Measurements from ENCODE around the gene OGA. TPM values are rescaled to one million over a fixed set of nuclear protein-coding genes. Genes with fewer than 3 reads are reported as not detected.

OGA gene
- total RNA-seq, 1 experiment from 2014 or later = 65.0 TPM

GRCh38 chr10:101772895-101773761 is 45.1 kb downstream of the OGA start:
- Histone ChIP-seq H4K20me1 (ENCODE audit: insufficient read depth, low read depth, low read length) (peaks cover 4% of the 10 kb centered on the region; the same call in 1 of the 2 replicates), H3K9me2 (replicated peaks; ENCODE audit: insufficient read depth, low read length) (no peaks in the 10 kb centered on the region), H3K4me2 (ENCODE audit: low read depth, low read length, poor library complexity, severe bottlenecking) (no peak overlapping the region), H3K79me2 (ENCODE audit: low read length) (no peaks in the 10 kb centered on the region), H2AFZ (ENCODE audit: low read length) (no peak overlapping the region), H3K9me3 (ENCODE audit: low read length) (no peaks in the 10 kb centered on the region), H3K27me3 (ENCODE audit: low read length) (no peaks in the 10 kb centered on the region), H3K9ac (ENCODE audit: low read length) (no peak overlapping the region), H3K27ac (ENCODE audit: low read length) (no peak overlapping the region), H3K4me3 (ENCODE audit: low read length) (no peak overlapping the region), H3K36me3 (ENCODE audit: insufficient read depth, low read length) (no peaks in the 10 kb centered on the region), H3K4me1 (ENCODE audit: low read length) (no peaks in the 10 kb centered on the region; the same call in 1 of the 2 replicates)
- no peak for DNase-seq

DNA sequence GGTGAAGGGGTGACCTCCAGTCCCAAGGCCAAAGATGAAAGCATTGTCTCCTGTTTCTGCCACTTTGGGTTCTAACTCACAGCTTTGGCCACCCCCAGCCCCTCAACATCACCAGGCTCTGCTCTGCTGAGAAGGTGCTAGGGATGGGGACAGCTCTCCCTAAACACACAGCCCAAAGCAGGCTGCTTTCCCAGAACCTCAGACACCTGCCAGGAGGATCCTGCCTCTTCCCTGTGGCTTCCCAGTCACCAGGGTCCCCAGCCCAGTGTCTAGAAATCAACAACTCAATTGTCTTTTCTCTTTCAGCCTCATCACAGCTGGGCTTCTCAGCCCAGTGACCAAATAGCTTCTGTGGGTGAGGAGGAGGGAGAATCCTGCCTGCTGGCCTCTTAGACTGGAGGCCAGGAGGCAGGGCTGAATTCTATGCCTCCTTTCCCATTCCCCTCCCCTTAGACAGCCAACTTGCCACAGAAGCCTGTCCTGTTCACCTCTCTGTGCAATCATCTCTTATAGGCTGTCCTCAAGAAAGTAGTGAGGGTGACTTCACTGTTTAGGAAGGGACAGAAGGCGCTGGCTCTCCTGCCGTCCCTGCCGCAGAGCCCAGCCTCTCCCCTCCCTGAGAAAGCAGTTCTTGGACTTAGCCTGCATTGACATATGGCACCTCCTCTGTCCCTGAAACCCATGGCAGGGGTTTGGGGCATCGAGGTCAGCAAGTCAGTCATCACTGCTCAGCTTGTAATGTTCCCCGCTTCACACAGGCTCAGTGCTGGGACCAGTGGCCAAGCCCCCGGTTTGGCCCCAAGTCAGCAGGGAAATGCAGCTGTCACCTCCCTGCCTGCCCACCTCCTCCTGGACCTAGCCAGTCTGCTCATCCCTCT is 46.0 kb downstream of the OGA start:
- no peaks in the 10 kb centered on the region for H3K9me2 ChIP-seq (replicated peaks; ENCODE audit: insufficient read depth, low read length)
- H3K4me1 ChIP-seq (ENCODE audit: low read length) = no peaks in the 10 kb centered on the region
- no peaks in the 10 kb centered on the region for H3K9me3 ChIP-seq (ENCODE audit: low read length)
- no peak overlapping the region for H3K9ac ChIP-seq (ENCODE audit: low read length)
- no peaks in the 10 kb centered on the region for H4K20me1 ChIP-seq (ENCODE audit: insufficient read depth, low read depth, low read length)
- H3K36me3 ChIP-seq (ENCODE audit: insufficient read depth, low read length) = no peaks in the 10 kb centered on the region
- no peaks in the 10 kb centered on the region for H3K27me3 ChIP-seq (ENCODE audit: low read length)
- DNase-seq = no peak
- no peak overlapping the region for H3K4me2 ChIP-seq (ENCODE audit: low read depth, low read length, poor library complexity, severe bottlenecking)
- no peak overlapping the region for H3K27ac ChIP-seq (ENCODE audit: low read length)
- H3K79me2 ChIP-seq (ENCODE audit: low read length) = no peaks in the 10 kb centered on the region
- no peak overlapping the region for H3K4me3 ChIP-seq (ENCODE audit: low read length)
- H2AFZ ChIP-seq (ENCODE audit: low read length) = no peak overlapping the region

DNA sequence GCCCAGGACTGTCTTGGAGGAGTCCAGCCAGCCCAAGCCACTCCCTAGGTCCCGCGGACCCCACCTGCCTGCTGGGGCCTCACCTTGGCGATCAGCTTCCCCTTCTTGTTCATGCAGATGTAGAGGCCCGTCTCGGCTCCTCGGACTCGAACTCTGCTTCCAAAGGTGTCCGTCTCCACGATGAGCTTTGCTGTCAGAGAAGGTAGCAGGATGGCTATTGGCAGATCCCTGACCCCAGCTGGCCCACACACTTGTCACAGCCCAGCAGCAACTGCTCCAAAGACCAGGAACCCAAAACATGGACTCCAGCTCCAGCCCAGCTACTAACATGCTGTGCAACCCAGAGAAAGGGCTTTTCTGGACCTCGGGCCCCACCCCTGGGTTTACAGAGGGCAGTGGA is 46.9 kb downstream of the OGA start:
- Histone ChIP-seq H3K9ac (ENCODE audit: low read length) (no peak overlapping the region), H3K4me3 (ENCODE audit: low read length) (no peak overlapping the region), H3K79me2 (ENCODE audit: low read length) (no peaks in the 10 kb centered on the region), H2AFZ (ENCODE audit: low read length) (no peak overlapping the region), H3K36me3 (ENCODE audit: insufficient read depth, low read length) (no peaks in the 10 kb centered on the region), H3K9me3 (ENCODE audit: low read length) (no peaks in the 10 kb centered on the region), H3K4me2 (ENCODE audit: low read depth, low read length, poor library complexity, severe bottlenecking) (no peak overlapping the region), H4K20me1 (ENCODE audit: insufficient read depth, low read depth, low read length) (no peaks in the 10 kb centered on the region), H3K27me3 (ENCODE audit: low read length) (no peaks in the 10 kb centered on the region), H3K4me1 (ENCODE audit: low read length) (no peaks in the 10 kb centered on the region), H3K9me2 (replicated peaks; ENCODE audit: insufficient read depth, low read length) (no peaks in the 10 kb centered on the region), H3K27ac (ENCODE audit: low read length) (no peak overlapping the region)
- no peak for DNase-seq

- H3K27ac ChIP-seq (ENCODE audit: low read length) = no peak overlapping the region
- DNase-seq = no peak
- no peak overlapping the region for H3K4me3 ChIP-seq (ENCODE audit: low read length)
- no peak overlapping the region for H2AFZ ChIP-seq (ENCODE audit: low read length)
- no peaks in the 10 kb centered on the region for H3K4me1 ChIP-seq (ENCODE audit: low read length)
- H3K9me2 ChIP-seq (replicated peaks; ENCODE audit: insufficient read depth, low read length) = no peaks in the 10 kb centered on the region
- no peaks in the 10 kb centered on the region for H4K20me1 ChIP-seq (ENCODE audit: insufficient read depth, low read depth, low read length)
- H3K27me3 ChIP-seq (ENCODE audit: low read length) = no peaks in the 10 kb centered on the region
- H3K79me2 ChIP-seq (ENCODE audit: low read length) = no peaks in the 10 kb centered on the region
- H3K4me2 ChIP-seq (ENCODE audit: low read depth, low read length, poor library complexity, severe bottlenecking) = no peak overlapping the region
- no peak overlapping the region for H3K9ac ChIP-seq (ENCODE audit: low read length)
- H3K36me3 ChIP-seq (ENCODE audit: insufficient read depth, low read length) = no peaks in the 10 kb centered on the region
- H3K9me3 ChIP-seq (ENCODE audit: low read length) = no peaks in the 10 kb centered on the region
Measured at GRCh38 chr10:101770331-101771215, 47.7 kb downstream of the OGA start.

DNA sequence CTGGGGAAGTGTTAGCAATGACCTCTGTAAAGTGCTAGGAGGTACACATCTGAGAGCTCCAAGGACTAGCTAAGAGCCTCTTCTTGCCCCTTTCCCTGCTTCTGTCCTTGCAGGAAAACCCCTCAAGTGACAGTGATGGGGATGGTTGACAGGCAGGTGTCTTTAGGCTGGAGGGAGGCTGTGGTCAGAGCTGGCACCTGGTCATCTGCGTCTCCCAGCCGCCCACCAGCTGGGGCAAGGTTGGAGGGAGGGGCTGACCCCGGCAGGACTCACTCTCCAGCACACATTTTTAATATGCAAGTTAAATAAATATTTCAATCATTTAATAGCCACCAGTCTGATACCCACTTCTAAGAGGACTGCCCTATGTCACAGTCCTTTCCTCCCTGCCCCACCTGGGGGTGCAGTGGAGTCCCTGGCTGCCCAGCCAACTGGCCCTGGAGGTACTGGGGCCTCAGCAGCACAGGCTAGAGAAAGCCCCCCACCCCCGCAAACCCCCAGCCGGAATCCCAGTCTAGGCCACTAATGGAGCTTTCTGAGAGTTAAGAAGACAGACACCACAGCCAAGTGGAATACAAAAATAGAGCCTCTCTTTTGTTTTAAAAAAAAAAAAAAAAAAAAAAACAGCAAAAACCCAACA is 48.6 kb downstream of the OGA start:
- Histone ChIP-seq H2AFZ (ENCODE audit: low read length) (no peak overlapping the region), H3K4me3 (ENCODE audit: low read length) (no peak overlapping the region), H3K9me2 (replicated peaks; ENCODE audit: insufficient read depth, low read length) (no peaks in the 10 kb centered on the region), H4K20me1 (ENCODE audit: insufficient read depth, low read depth, low read length) (no peaks in the 10 kb centered on the region), H3K4me2 (ENCODE audit: low read depth, low read length, poor library complexity, severe bottlenecking) (no peak overlapping the region), H3K9ac (ENCODE audit: low read length) (no peak overlapping the region), H3K79me2 (ENCODE audit: low read length) (no peaks in the 10 kb centered on the region), H3K27ac (ENCODE audit: low read length) (no peak overlapping the region), H3K27me3 (ENCODE audit: low read length) (no peaks in the 10 kb centered on the region), H3K9me3 (ENCODE audit: low read length) (no peaks in the 10 kb centered on the region), H3K4me1 (ENCODE audit: low read length) (no peaks in the 10 kb centered on the region), H3K36me3 (ENCODE audit: insufficient read depth, low read length) (no peaks in the 10 kb centered on the region)
- DNase-seq = no peak

DNA sequence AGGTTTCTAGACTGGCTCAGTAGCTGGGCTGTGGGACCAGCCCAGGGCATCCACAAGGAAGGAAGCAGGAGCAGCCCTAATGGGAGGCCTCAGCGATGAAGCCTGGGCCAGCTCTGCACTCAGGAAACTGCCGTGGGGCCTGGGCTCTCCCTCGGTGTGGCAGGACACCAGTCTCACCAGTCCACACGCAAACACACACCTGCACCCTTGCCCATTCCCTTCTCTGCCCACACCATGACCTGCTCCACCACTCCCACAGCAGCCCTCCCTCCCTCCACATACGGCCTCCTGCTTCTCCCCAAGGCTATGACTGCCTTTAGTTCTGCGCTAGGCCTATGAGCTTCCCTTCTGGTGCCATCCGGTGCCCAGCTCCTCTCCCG is 49.5 kb downstream of the OGA start:
- no peak overlapping the region for H3K4me2 ChIP-seq (ENCODE audit: low read depth, low read length, poor library complexity, severe bottlenecking)
- no peak overlapping the region for H3K27ac ChIP-seq (ENCODE audit: low read length)
- H3K4me1 ChIP-seq (ENCODE audit: low read length) = no peaks in the 10 kb centered on the region
- H3K36me3 ChIP-seq (ENCODE audit: insufficient read depth, low read length) = no peaks in the 10 kb centered on the region
- DNase-seq = no peak
- no peaks in the 10 kb centered on the region for H3K9me2 ChIP-seq (replicated peaks; ENCODE audit: insufficient read depth, low read length)
- H3K4me3 ChIP-seq (ENCODE audit: low read length) = no peak overlapping the region
- no peaks in the 10 kb centered on the region for H4K20me1 ChIP-seq (ENCODE audit: insufficient read depth, low read depth, low read length)
- H3K9ac ChIP-seq (ENCODE audit: low read length) = no peak overlapping the region
- no peaks in the 10 kb centered on the region for H3K27me3 ChIP-seq (ENCODE audit: low read length)
- H2AFZ ChIP-seq (ENCODE audit: low read length) = no peak overlapping the region
- no peaks in the 10 kb centered on the region for H3K9me3 ChIP-seq (ENCODE audit: low read length)
- no peaks in the 10 kb centered on the region for H3K79me2 ChIP-seq (ENCODE audit: low read length)

- no peaks in the 10 kb centered on the region for H3K4me1 ChIP-seq (ENCODE audit: low read length)
- no peak overlapping the region for H3K4me2 ChIP-seq (ENCODE audit: low read depth, low read length, poor library complexity, severe bottlenecking)
- no peaks in the 10 kb centered on the region for H3K9me3 ChIP-seq (ENCODE audit: low read length)
- H3K36me3 ChIP-seq (ENCODE audit: insufficient read depth, low read length) = no peaks in the 10 kb centered on the region
- no peaks in the 10 kb centered on the region for H4K20me1 ChIP-seq (ENCODE audit: insufficient read depth, low read depth, low read length)
- H3K27ac ChIP-seq (ENCODE audit: low read length) = no peak overlapping the region
- H3K4me3 ChIP-seq (ENCODE audit: low read length) = no peak overlapping the region
- no peak for DNase-seq
- H3K9me2 ChIP-seq (replicated peaks; ENCODE audit: insufficient read depth, low read length) = no peaks in the 10 kb centered on the region
- no peak overlapping the region for H2AFZ ChIP-seq (ENCODE audit: low read length)
- no peak overlapping the region for H3K9ac ChIP-seq (ENCODE audit: low read length)
- H3K27me3 ChIP-seq (ENCODE audit: low read length) = no peaks in the 10 kb centered on the region
- H3K79me2 ChIP-seq (ENCODE audit: low read length) = no peaks in the 10 kb centered on the region
Measured at GRCh38 chr10:101767966-101768790, 50.1 kb downstream of the OGA start.
